Measurements from ENCODE around the gene TRNP1. TPM values are rescaled to one million over a fixed set of nuclear protein-coding genes. Genes with fewer than 3 reads are reported as not detected.

TRNP1 gene
- total RNA-seq, 1 experiment from 2014 or later = 182 TPM

- DNase-seq (ENCODE audit: low spot score) = peak; percentile 44
Measured at GRCh38 chr1:27000817-27001460, 7.4 kb downstream of the TRNP1 start.

GRCh38 chr1:27001570-27002360 is 8.3 kb downstream of the TRNP1 start:
- DNase-seq (ENCODE audit: low spot score) = peak; percentile 82

GRCh38 chr1:27003745-27004470 is 10.4 kb downstream of the TRNP1 start:
- DNase-seq (ENCODE audit: low spot score) = peak; percentile 52

- peak; percentile 67 for DNase-seq (ENCODE audit: low spot score)
Measured at GRCh38 chr1:27004471-27005165, 11.1 kb downstream of the TRNP1 start.

GRCh38 chr1:27005166-27005530 is 11.7 kb downstream of the TRNP1 start:
- no peak for DNase-seq (ENCODE audit: low spot score)

- peak; percentile 57 for DNase-seq (ENCODE audit: low spot score)
Measured at GRCh38 chr1:27005648-27006496, 12.4 kb downstream of the TRNP1 start.

GRCh38 chr1:27006683-27007082 is 13.2 kb downstream of the TRNP1 start:
- no peak for DNase-seq (ENCODE audit: low spot score)

- peak; percentile 94 for DNase-seq (ENCODE audit: low spot score)
Measured at GRCh38 chr1:27007909-27008582, 14.6 kb downstream of the TRNP1 start.

GRCh38 chr1:27009601-27010197 is 16.2 kb downstream of the TRNP1 start:
- DNase-seq (ENCODE audit: low spot score) = peak; percentile 67

- peak; percentile 20 for DNase-seq (ENCODE audit: low spot score)
Measured at GRCh38 chr1:27010226-27010994, 16.9 kb downstream of the TRNP1 start.

- peak; percentile 92 for DNase-seq (ENCODE audit: low spot score)
Measured at GRCh38 chr1:27011058-27011764, 17.7 kb downstream of the TRNP1 start.

GRCh38 chr1:27011976-27012563 is 18.6 kb downstream of the TRNP1 start:
- DNase-seq (ENCODE audit: low spot score) = no peak

- DNase-seq (ENCODE audit: low spot score) = no peak
Measured at GRCh38 chr1:27015260-27015659, 21.8 kb downstream of the TRNP1 start.

- DNase-seq (ENCODE audit: low spot score) = no peak
Measured at GRCh38 chr1:27016376-27016775, 22.9 kb downstream of the TRNP1 start.

GRCh38 chr1:27017207-27017606 is 23.7 kb downstream of the TRNP1 start:
- no peak for DNase-seq (ENCODE audit: low spot score)

- no peak for DNase-seq (ENCODE audit: low spot score)
Measured at GRCh38 chr1:27018316-27018715, 24.8 kb downstream of the TRNP1 start.

- no peak for DNase-seq (ENCODE audit: low spot score)
Measured at GRCh38 chr1:27021354-27022031, 28.0 kb downstream of the TRNP1 start.

- DNase-seq (ENCODE audit: low spot score) = no peak
Measured at GRCh38 chr1:27025718-27026117, 32.2 kb downstream of the TRNP1 start.
